ENCODE measurements around the gene PLOD1. TPM values are rescaled to one million over a fixed set of nuclear protein-coding genes. Genes with fewer than 3 reads are reported as not detected.
A peak's percentile ranks its signal among the peaks of the same experiment; 100 is the strongest.

PLOD1 gene
- total RNA-seq, 2 donors from 2014 or later, result 71.5 to 81.8 TPM

GRCh38 chr1:11946647-11947046 is 12.1 kb downstream of the PLOD1 start:
- Histone ChIP-seq H3K36me3 (ENCODE audit: control insufficient read depth, insufficient read depth, low read length) (peaks cover 59% of the 10 kb centered on the region), H3K27ac (ENCODE audit: low read depth, low read length) (no peak overlapping the region), H3K9ac (ENCODE audit: extremely low read depth, low read length, poor library complexity, severe bottlenecking) (no peak overlapping the region), H3K4me3 (ENCODE audit: low read length) (no peak overlapping the region), H3K9me3 (ENCODE audit: control insufficient read depth, low read length) (peaks cover 8% of the 10 kb centered on the region), H3K27me3 (ENCODE audit: control insufficient read depth, insufficient read depth, low read length, poor library complexity, severe bottlenecking) (no peaks in the 10 kb centered on the region), H3K4me1 (ENCODE audit: control insufficient read depth, insufficient read depth, low read length) (no peaks in the 10 kb centered on the region)
- DNase-seq, result no peak
- no peaks in the 10 kb centered on the region for H3K9me3 Mint-ChIP-seq
- H3K27me3 Mint-ChIP-seq (ENCODE audit: insufficient read depth), result no peaks in the 10 kb centered on the region
- H3K27ac Mint-ChIP-seq, result peak overlapping the region; percentile 59
- 94 to 95% methylated on average over 2 to 3 of the region's 3 CpGs for WGBS, 2 experiments (ENCODE audit: insufficient coverage in 1 of 2, insufficient read length in 1 of 2)
- TF ChIP-seq, protein P1, sequence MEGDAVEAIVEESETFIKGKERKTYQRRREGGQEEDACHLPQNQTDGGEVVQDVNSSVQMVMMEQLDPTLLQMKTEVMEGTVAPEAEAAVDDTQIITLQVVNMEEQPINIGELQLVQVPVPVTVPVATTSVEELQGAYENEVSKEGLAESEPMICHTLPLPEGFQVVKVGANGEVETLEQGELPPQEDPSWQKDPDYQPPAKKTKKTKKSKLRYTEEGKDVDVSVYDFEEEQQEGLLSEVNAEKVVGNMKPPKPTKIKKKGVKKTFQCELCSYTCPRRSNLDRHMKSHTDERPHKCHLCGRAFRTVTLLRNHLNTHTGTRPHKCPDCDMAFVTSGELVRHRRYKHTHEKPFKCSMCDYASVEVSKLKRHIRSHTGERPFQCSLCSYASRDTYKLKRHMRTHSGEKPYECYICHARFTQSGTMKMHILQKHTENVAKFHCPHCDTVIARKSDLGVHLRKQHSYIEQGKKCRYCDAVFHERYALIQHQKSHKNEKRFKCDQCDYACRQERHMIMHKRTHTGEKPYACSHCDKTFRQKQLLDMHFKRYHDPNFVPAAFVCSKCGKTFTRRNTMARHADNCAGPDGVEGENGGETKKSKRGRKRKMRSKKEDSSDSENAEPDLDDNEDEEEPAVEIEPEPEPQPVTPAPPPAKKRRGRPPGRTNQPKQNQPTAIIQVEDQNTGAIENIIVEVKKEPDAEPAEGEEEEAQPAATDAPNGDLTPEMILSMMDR (conservative IDR thresholded peaks at IDR 0.05), result no peak
- no peak overlapping the region for H3K4me3 Mint-ChIP-seq
- H3K36me3 Mint-ChIP-seq (ENCODE audit: low read depth), result peaks cover 55% of the 10 kb centered on the region
- peaks cover 10% of the 10 kb centered on the region for H3K4me1 Mint-ChIP-seq

- Mint-ChIP-seq H3K4me1 (peaks cover 7% of the 10 kb centered on the region), H3K4me3 (no peak overlapping the region), H3K27ac (no peak overlapping the region), H3K9me3 (no peaks in the 10 kb centered on the region), H3K27me3 (ENCODE audit: insufficient read depth) (no peaks in the 10 kb centered on the region), H3K36me3 (ENCODE audit: low read depth) (peaks cover 55% of the 10 kb centered on the region)
- Histone ChIP-seq H3K27me3 (ENCODE audit: control insufficient read depth, insufficient read depth, low read length, poor library complexity, severe bottlenecking) (no peaks in the 10 kb centered on the region), H3K4me3 (ENCODE audit: low read length) (no peak overlapping the region), H3K9me3 (ENCODE audit: control insufficient read depth, low read length) (peaks cover 8% of the 10 kb centered on the region), H3K27ac (ENCODE audit: low read depth, low read length) (no peak overlapping the region), H3K36me3 (ENCODE audit: control insufficient read depth, insufficient read depth, low read length) (peaks cover 68% of the 10 kb centered on the region), H3K4me1 (ENCODE audit: control insufficient read depth, insufficient read depth, low read length) (no peaks in the 10 kb centered on the region), H3K9ac (ENCODE audit: extremely low read depth, low read length, poor library complexity, severe bottlenecking) (no peak overlapping the region)
- TF ChIP-seq, protein P1 (conservative IDR thresholded peaks at IDR 0.05), result no peak
- 93 to 98% methylated on average over 5 to 6 of the region's 6 CpGs for WGBS, 2 experiments (ENCODE audit: insufficient coverage in 1 of 2, insufficient read length in 1 of 2)
- DNase-seq, result no peak
These were observed 14.4 kb downstream of the PLOD1 start for GRCh38 chr1:11948822-11949458.

DNA sequence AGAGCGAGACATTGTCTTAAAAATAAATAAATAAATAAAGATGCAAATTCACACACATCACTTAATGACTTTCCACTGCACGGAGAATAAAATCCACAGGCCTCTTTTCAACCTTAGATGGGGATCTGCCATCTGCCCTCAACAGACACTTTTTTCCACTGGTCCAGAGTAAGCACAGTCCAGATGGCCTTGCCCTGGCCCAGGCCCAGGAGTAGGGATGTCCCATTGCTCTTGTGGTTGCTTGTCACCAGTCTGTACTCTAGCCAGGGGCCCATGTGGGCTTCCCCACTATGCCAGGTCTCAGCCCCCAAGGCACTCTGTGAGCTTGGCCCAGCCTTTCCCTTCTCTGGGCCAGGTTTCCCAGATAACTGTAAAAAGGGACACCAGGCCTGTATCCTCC is 17.4 kb downstream of the PLOD1 start:
- no peak for DNase-seq
- H3K36me3 ChIP-seq (ENCODE audit: control insufficient read depth, insufficient read depth, low read length), result peaks cover 64% of the 10 kb centered on the region
- H3K9me3 Mint-ChIP-seq, result no peaks in the 10 kb centered on the region
- no peak overlapping the region for H3K27ac ChIP-seq (ENCODE audit: low read depth, low read length)
- H3K4me1 Mint-ChIP-seq, result no peaks in the 10 kb centered on the region
- H3K4me3 Mint-ChIP-seq, result no peak overlapping the region
- WGBS, 2 experiments (ENCODE audit: insufficient coverage in 1 of 2, insufficient read length in 1 of 2), result 92 to 100% methylated on average over 1 of the region's 2 CpGs
- TF ChIP-seq, protein P1 (conservative IDR thresholded peaks at IDR 0.05), result no peak
- no peak overlapping the region for H3K4me3 ChIP-seq (ENCODE audit: low read length)
- H3K27me3 ChIP-seq (ENCODE audit: control insufficient read depth, insufficient read depth, low read length, poor library complexity, severe bottlenecking), result no peaks in the 10 kb centered on the region
- H3K9me3 ChIP-seq (ENCODE audit: control insufficient read depth, low read length), result peaks cover 8% of the 10 kb centered on the region
- no peaks in the 10 kb centered on the region for H3K27me3 Mint-ChIP-seq (ENCODE audit: insufficient read depth)
- no peaks in the 10 kb centered on the region for H3K4me1 ChIP-seq (ENCODE audit: control insufficient read depth, insufficient read depth, low read length)
- H3K27ac Mint-ChIP-seq, result no peak overlapping the region
- no peak overlapping the region for H3K9ac ChIP-seq (ENCODE audit: extremely low read depth, low read length, poor library complexity, severe bottlenecking)
- H3K36me3 Mint-ChIP-seq (ENCODE audit: low read depth), result peaks cover 54% of the 10 kb centered on the region

All from endodermal cell (in vitro differentiated cells).